Bronchial smooth muscle cell (primary cell): ENCODE data around the gene GNAL. TPM values are rescaled to one million over a fixed set of nuclear protein-coding genes. Genes with fewer than 3 reads are reported as not detected.

ENCODE experiments used
- total RNA-seq: library from RNA; depleted of rRNA; stranded (reverse); fragments of >200 nt; gene quantifications from 2 replicates; pipeline ENCODE4 v1.2.1, GENCODE V29; 2014

The GNAL gene
- 0.69 and 1.1 TPM in 2 replicates for total RNA-seq

GRCh38 chr18:11688972-11689668, at the start of gene GNAL:
Gene GNAL (plus strand): TSS chr18:11689264. CDS start chr18:11689564, 300 bp downstream.

GRCh38 chr18:11851146-11851805, 162.2 kb downstream of the GNAL start, which contains the start of gene CHMP1B:
Gene CHMP1B (plus strand): TSS chr18:11851413. CDS start chr18:11851512, 99 bp downstream.

GRCh38 chr18:11908182-11909060, 219.4 kb downstream of the GNAL start, which contains the start of gene MPPE1:
Gene MPPE1 (minus strand): TSS chr18:11908317. CDS start chr18:11897264, 11,053 bp downstream.

Other genes starting within 250 kb of the GNAL start
- not detected in 2 replicates for gene SLC35G4, start 79.7 kb upstream of the GNAL start, total RNA-seq
- gene CHMP1B, start 162.1 kb downstream of the GNAL start, total RNA-seq: 59.6 and 61.3 TPM in 2 replicates
- gene MPPE1, start 219.1 kb downstream of the GNAL start, total RNA-seq: 32.6 TPM in 2 replicates